PFSK-1 (cell line): ENCODE measurements around the gene PIEZO2.

Experiments
- FOXP2 ChIP-seq: optimal IDR thresholded peaks from 2 replicates; pipeline ENCODE3; 2011; ENCODE audit warnings: borderline replicate concordance, control low read depth, inconsistent platforms; ENCODE audit not compliant: insufficient read depth; ENCODE audit errors: extremely low read length, extremely low read depth
- POLR2AphosphoS5 ChIP-seq: IDR thresholded peaks from 2 replicates; pipeline ENCODE4 v1.6.1; 2012; ENCODE audit warnings: low read depth, mild to moderate bottlenecking, control low read depth, low read length, moderate library complexity
- REST ChIP-seq, 2 experiments: IDR thresholded peaks; 2 replicates each; pipeline versions ENCODE4 v1.6.1 to v1.8.0; 2011 to 2012; ENCODE audit warnings: low read depth in 2 of 2, low read length in 2 of 2, control low read depth in 1 of 2, inconsistent platforms in 1 of 2, mild to moderate bottlenecking in 1 of 2, moderate library complexity in 1 of 2; ENCODE audit not compliant: insufficient read depth in 1 of 2
- SIN3A ChIP-seq: IDR thresholded peaks from 2 replicates; pipeline ENCODE4 v1.6.1; 2012; ENCODE audit warnings: mild to moderate bottlenecking, low read length, moderate library complexity, borderline replicate concordance; ENCODE audit not compliant: insufficient read depth
- TAF1 ChIP-seq: IDR thresholded peaks from 2 replicates; pipeline ENCODE4 v1.6.1; 2012; ENCODE audit warnings: low read length, control low read depth, borderline replicate concordance; ENCODE audit not compliant: insufficient read depth

PIEZO2 gene

GRCh38 chr18:11021477-11021876 lies 127.9 kb downstream of the PIEZO2 start:
- TF ChIP-seq POLR2AphosphoS5 (no peak), FOXP2 (no peak), TAF1 (no peak), REST (IDR thresholded peaks at IDR 0.05; ENCODE audit: insufficient read depth in 1 of 2, low read depth in 2 of 2, low read length in 2 of 2) (no peak), SIN3A (no peak)

GRCh38 chr18:11020877-11021414 lies 128.4 kb downstream of the PIEZO2 start:
- TF ChIP-seq TAF1 (no peak), SIN3A (no peak), REST (IDR thresholded peaks at IDR 0.05; ENCODE audit: insufficient read depth in 1 of 2, low read depth in 2 of 2, low read length in 2 of 2) (no peak), FOXP2 (no peak), POLR2AphosphoS5 (no peak)

GRCh38 chr18:11020161-11020853 lies 129.1 kb downstream of the PIEZO2 start:
- TF ChIP-seq REST (IDR thresholded peaks at IDR 0.05; ENCODE audit: insufficient read depth in 1 of 2, low read depth in 2 of 2, low read length in 2 of 2): no peak
- TF ChIP-seq TAF1: no peak
- TF ChIP-seq POLR2AphosphoS5: no peak
- no peak for TF ChIP-seq SIN3A
- TF ChIP-seq FOXP2: no peak

GRCh38 chr18:11019295-11020105 lies 129.9 kb downstream of the PIEZO2 start:
- TF ChIP-seq SIN3A (no peak), FOXP2 (no peak), POLR2AphosphoS5 (no peak), REST (IDR thresholded peaks at IDR 0.05; ENCODE audit: insufficient read depth in 1 of 2, low read depth in 2 of 2, low read length in 2 of 2) (no peak), TAF1 (no peak)
